ENCODE measurements around the gene OSMR.

The OSMR gene

DNA sequence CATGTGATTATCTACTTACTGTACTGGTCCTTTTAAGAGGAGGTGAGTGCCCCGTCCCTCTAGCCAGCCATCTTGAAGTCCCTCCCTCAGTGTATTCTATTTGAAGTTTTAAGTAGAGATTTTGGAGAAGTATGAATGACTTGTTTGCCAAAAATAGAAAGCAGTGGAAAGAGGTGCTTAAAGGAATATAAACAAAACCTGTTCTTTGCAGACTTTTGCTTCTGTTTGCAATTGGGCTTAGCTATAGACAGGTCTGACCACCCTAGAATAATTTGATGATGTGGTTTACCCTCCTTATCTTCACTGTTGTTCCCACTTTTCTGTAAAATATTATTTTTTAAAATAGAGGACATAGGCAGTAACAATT is 21.2 kb downstream of the OSMR start:
- DNase-seq (ENCODE audit: low read depth in 1 of 2, low spot score in 1 of 2) = no peak
- in situ Hi-C loops (cut with HindIII; ENCODE audit: low pct_unique_long_range_greater_than_20kb, low sequenced_read_pairs) = no loop called here
- no peak for TF ChIP-seq JUND (IDR thresholded peaks at IDR 0.05; ENCODE audit: low read depth)

DNA sequence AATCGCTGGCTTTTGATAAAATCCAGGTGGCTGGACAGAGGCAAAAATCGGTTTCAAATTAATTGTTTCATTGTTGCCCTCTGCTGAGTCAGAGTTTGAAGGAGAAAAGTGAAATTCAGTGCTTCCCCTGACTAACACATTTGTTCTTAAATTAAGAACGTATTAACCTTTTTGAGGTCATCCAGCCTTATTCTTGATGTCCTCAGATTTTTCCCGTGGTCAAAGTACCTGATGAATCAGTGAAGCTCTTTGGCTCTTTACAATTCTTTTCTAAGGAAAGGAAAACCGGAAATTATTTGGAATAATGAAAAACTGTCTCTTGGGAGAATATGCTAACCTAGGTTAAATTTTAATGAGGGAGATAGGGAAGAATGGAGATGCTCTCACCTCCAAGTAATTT is 21.6 kb downstream of the OSMR start:
- no peak for TF ChIP-seq JUND (IDR thresholded peaks at IDR 0.05; ENCODE audit: low read depth)
- in situ Hi-C loops (cut with HindIII; ENCODE audit: low pct_unique_long_range_greater_than_20kb, low sequenced_read_pairs) = no loop called here
- DNase-seq (ENCODE audit: low read depth in 1 of 2, low spot score in 1 of 2) = no peak

DNA sequence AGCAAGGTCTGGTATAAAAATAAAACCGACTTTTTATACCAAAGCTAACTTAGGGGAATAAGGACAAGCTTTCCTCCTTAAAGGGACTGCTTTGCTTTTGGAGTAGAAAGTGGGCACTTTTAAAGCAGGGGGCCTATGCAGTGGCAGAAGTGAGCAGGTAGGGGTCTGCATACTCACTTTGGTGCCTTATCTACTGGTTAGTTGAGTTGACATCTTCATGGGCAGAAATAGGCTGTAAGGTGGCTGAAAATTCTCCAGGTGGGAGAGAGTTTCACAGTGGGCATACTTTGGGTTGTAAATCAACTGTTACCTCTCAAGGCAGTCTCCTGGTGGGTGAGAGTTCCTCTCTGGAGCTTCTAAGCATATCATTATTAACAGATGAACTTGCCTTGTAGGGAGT is 24.8 kb downstream of the OSMR start:
- in situ Hi-C loops (cut with HindIII; ENCODE audit: low pct_unique_long_range_greater_than_20kb, low sequenced_read_pairs) = no loop called here
- TF ChIP-seq JUND (IDR thresholded peaks at IDR 0.05; ENCODE audit: low read depth) = no peak
- no peak for DNase-seq (ENCODE audit: low read depth in 1 of 2, low spot score in 1 of 2)

DNA sequence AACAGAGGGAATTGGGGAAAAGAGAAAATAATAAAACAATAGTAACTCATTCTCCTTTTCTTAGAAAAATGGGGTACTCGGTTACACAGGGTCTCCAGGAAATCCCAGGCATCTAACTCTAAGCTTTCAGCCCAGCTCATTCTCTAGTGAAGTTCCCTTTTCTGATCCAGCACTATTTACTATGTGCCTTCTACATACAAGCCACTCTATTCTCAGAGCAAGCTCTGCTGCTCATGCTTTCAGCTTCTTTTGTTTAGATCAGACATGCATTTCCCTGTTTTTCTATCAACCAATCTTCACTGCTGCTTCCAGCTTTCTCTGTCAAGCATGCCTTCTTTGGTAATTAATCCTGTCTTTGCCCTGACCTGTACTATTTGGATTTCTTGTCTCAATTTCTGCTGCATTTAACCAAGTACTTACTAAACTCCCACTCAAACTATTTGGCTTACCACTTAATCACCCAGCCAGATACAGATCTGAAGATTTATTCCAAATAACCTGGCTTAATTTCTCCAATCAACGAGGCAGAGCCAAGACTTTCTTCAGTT is 25.3 kb downstream of the OSMR start:
- DNase-seq (ENCODE audit: low read depth in 1 of 2, low spot score in 1 of 2) = no peak
- in situ Hi-C loops (cut with HindIII; ENCODE audit: low pct_unique_long_range_greater_than_20kb, low sequenced_read_pairs) = no loop called here
- no peak for TF ChIP-seq JUND (IDR thresholded peaks at IDR 0.05; ENCODE audit: low read depth)

DNA sequence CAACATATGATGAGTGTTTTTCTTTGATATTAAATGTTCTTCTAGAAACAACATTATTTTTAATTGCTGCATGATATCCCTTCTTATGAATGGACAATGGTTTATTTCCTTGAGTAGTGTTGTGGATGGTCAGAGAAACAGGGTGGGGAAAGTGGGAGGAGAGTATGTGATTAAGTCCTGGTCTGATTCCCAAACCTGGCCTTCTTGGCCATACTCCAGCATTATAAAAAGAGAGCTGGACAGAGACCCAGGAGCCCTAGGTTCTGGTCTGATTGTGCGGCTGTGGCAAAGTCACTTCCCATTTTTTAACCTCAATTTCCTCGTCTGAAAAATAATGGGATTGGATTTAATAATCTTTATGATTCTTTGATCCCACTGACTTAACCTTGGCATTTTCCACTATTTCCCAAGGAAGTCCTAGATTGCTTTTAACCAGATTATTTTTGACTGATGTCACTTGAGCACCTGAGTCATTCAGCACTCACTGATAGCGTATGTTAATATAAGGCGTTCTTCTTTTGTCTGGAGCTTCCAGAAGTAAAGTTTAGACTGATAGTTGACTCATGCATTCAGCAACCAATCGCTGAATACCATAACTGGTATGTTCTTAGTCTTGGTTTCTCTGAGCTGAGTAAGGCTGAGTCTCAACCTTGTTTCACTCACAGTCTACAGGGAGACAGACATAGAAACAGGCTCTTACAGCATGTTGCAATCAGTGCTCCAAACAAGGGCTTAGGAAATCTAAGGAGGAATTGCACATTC is 26.2 kb downstream of the OSMR start:
- DNase-seq (ENCODE audit: low read depth in 1 of 2, low spot score in 1 of 2) = no peak
- in situ Hi-C loops (cut with HindIII; ENCODE audit: low pct_unique_long_range_greater_than_20kb, low sequenced_read_pairs) = no loop called here
- TF ChIP-seq JUND (IDR thresholded peaks at IDR 0.05; ENCODE audit: low read depth) = no peak

DNA sequence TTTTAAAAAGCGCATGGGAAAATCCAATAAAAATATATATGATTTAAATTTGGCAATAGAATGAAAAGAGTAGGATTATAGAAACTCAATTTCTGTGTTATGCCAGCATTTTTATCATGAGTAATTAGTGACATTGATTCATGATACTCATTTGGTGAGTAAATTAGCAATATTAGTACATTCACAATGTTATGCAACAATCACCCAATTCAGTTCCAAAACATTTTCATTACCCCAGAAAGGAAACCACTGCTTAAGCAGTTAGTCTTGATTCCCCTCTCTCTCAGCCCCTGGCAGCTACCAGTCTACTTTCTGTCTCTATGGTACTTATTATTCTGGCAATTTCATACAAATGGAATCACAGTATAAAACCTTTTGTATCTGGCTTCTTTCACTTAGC is 27.0 kb downstream of the OSMR start:
- TF ChIP-seq JUND (IDR thresholded peaks at IDR 0.05; ENCODE audit: low read depth) = no peak
- no peak for DNase-seq (ENCODE audit: low read depth in 1 of 2, low spot score in 1 of 2)
- in situ Hi-C loops (cut with HindIII; ENCODE audit: low pct_unique_long_range_greater_than_20kb, low sequenced_read_pairs) = no loop called here

DNA sequence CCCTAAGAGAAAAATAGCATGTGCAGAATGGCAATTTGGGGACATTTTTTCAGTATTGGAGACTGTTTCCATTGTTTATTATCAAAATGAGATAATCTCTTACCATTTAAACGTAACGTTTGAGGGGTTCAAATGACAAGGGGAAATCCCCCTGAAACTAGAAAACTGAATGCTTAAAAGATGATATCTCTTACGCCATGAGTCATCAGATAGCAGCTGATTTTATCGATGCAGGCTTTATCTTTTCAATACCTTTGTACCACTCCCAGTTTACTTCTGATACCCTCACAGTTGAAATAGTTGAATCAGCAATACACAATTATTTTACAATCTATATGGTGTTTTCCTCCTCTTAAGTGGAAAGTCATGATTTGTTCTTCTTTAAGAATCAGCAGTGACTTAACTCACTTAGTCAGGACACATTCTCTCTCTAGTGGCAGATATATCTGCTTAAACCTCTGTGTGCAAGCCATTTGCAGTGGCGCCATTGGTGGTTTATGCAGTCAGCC is 29.2 kb downstream of the OSMR start:
- in situ Hi-C loops (cut with HindIII; ENCODE audit: low pct_unique_long_range_greater_than_20kb, low sequenced_read_pairs) = no loop called here
- TF ChIP-seq JUND (IDR thresholded peaks at IDR 0.05; ENCODE audit: low read depth) = no peak
- DNase-seq (ENCODE audit: low read depth in 1 of 2, low spot score in 1 of 2) = no peak

DNA sequence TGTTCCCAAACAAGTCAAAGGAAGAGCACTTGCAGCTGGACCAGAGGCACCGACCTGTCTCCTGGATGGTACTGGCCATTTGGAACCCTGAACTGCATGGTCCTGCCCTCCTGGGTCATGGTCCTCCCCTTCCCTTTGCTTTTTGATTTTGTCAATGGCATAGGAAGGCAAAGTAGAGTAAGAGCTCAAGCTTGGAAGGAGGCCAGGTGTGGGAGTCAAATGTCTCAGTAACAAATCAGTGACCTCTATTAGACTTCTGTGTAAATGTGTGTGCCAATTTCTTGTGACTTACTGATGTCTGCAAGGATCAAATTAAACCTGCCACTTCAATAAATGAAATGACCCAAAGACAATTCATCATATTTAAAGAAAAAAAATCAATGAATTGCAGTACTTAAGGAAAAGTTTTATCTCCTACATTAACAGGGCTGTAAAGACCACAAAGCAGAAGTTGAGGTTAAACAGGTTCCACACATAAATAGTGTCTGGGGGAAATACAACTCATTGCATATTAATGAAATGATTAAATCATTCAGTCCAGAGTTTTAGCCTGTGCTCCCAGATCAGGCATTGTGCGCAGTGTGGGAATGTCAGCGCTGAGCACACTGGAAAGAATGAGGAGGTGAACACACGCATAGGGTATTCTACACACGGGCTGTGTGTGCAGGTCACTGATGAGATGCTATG is 32.7 kb downstream of the OSMR start:
- TF ChIP-seq JUND (IDR thresholded peaks at IDR 0.05; ENCODE audit: low read depth) = no peak
- in situ Hi-C loops (cut with HindIII; ENCODE audit: low pct_unique_long_range_greater_than_20kb, low sequenced_read_pairs) = no loop called here
- no peak for DNase-seq (ENCODE audit: low read depth in 1 of 2, low spot score in 1 of 2)

DNA sequence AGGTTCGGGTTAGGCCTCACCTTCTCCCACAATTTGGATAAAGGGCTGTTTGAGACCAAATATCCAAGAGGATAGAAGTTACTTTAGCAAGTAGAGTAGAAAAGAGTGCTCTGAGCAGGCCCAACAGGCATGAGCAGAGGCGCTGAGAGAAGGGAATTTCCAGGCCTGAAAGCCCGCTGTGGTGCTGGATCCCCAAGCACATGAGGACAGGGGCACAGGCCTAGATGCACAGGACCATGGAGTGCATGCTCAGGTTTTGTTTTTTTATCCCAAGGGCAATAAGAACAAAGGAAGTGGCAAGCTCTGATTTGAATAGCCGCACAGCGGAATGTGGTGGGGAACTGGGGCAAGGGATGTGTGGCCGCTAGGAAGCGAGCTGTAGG is 33.3 kb downstream of the OSMR start:
- in situ Hi-C loops (cut with HindIII; ENCODE audit: low pct_unique_long_range_greater_than_20kb, low sequenced_read_pairs) = no loop called here
- TF ChIP-seq JUND (IDR thresholded peaks at IDR 0.05; ENCODE audit: low read depth) = no peak
- no peak for DNase-seq (ENCODE audit: low read depth in 1 of 2, low spot score in 1 of 2)

DNA sequence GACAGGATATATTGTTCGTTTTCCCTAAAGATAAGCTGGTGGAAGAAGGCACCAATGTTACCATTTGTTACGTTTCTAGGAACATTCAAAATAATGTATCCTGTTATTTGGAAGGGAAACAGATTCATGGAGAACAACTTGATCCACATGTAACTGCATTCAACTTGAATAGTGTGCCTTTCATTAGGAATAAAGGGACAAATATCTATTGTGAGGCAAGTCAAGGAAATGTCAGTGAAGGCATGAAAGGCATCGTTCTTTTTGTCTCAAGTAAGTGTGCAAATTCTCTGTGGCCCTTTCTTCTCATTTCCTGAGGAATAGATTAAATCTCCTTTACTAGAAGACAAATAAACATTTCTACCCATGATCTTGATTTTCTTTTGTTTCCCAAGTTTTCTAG is 38.0 kb downstream of the OSMR start:
- DNase-seq (ENCODE audit: low read depth in 1 of 2, low spot score in 1 of 2) = no peak
- in situ Hi-C loops (cut with HindIII; ENCODE audit: low pct_unique_long_range_greater_than_20kb, low sequenced_read_pairs) = no loop called here
- TF ChIP-seq JUND (IDR thresholded peaks at IDR 0.05; ENCODE audit: low read depth) = no peak

DNA sequence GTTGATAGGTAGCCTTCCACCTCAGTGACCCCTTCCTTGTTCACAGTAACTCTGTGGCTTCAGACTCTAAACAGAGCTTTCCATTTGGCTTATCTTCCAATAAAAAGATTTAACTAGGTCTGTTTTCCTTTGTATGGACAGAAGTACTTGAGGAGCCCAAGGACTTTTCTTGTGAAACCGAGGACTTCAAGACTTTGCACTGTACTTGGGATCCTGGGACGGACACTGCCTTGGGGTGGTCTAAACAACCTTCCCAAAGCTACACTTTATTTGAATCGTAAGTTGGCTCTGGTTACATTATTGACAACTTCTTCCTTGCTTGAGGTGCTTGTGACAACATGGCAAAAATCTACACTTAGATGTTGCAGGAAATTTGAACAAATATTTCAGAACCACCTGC is 39.4 kb downstream of the OSMR start:
- in situ Hi-C loops (cut with HindIII; ENCODE audit: low pct_unique_long_range_greater_than_20kb, low sequenced_read_pairs) = no loop called here
- DNase-seq (ENCODE audit: low read depth in 1 of 2, low spot score in 1 of 2) = no peak

DNA sequence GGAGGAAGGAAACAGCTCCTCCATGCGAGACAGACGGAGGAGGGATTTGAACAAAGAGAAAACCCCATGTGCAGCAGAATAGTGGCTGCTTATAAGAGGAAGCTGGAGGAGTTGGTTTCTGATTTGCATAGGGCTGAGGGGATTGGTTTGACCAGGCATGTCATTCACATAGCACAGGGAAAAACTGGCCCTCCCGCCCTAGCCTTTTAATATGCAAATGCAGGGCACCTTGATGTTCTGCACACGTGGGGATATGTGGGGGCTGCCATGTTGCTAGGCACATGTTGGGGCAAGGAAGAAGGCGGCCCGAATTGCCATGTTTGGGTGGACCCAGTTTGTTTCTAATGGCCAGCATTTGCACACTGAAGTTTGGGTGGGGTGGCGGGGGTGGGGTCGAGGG is 42.2 kb downstream of the OSMR start:
- DNase-seq (ENCODE audit: low read depth in 1 of 2, low spot score in 1 of 2) = peak in 1 of 2 experiments; percentile 43
- no peak for TF ChIP-seq JUND (IDR thresholded peaks at IDR 0.05; ENCODE audit: low read depth)
- in situ Hi-C loops (cut with HindIII; ENCODE audit: low pct_unique_long_range_greater_than_20kb, low sequenced_read_pairs) = no loop called here

More for the DNA sequence above, 39.4 kb downstream of the OSMR start:
- TF ChIP-seq JUND (IDR thresholded peaks at IDR 0.05; ENCODE audit: low read depth) = no peak

DNA sequence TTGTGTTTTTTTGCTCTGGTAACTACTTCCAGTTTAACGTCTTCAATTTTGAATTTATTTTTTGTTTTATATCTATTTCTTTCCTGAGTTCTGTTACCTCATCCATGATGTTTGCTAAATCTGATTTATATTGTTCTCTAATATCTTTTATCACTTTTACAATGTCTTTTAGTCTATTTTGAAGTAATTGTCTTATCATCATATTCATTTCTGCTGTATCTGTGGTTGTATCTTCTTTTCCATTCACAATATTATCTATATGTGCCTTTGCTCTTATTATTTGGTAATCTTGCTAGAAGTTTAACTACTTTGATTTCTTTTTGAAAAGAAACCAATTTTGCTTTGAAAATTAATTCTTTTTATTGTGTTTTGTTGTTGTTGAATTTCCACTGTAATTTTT is 43.6 kb downstream of the OSMR start:
- no peak for DNase-seq (ENCODE audit: low read depth in 1 of 2, low spot score in 1 of 2)
- no peak for TF ChIP-seq JUND (IDR thresholded peaks at IDR 0.05; ENCODE audit: low read depth)
- in situ Hi-C loops (cut with HindIII; ENCODE audit: low pct_unique_long_range_greater_than_20kb, low sequenced_read_pairs) = no loop called here

Data from T47D (cell line).